SH-SY5Y (cell line): Measurements from ENCODE around the gene RAMP2.

Source experiments
- GATA2 ChIP-seq: IDR thresholded peaks from 2 replicates; pipeline ENCODE4 v1.6.1; 2011; ENCODE audit warnings: mild to moderate bottlenecking, low read depth, low read length
- GATA3 ChIP-seq: IDR thresholded peaks from 2 replicates; pipeline ENCODE4 v1.6.1; 2011; ENCODE audit warnings: low read depth, mild to moderate bottlenecking, low read length, moderate library complexity

- TF ChIP-seq GATA2 (no peak), GATA3 (no peak)
These were observed 13.2 kb downstream of the RAMP2 start for GRCh38 chr17:42774066-42774745.
